ENCODE measurements around the gene RPL38.

The RPL38 gene

DNA sequence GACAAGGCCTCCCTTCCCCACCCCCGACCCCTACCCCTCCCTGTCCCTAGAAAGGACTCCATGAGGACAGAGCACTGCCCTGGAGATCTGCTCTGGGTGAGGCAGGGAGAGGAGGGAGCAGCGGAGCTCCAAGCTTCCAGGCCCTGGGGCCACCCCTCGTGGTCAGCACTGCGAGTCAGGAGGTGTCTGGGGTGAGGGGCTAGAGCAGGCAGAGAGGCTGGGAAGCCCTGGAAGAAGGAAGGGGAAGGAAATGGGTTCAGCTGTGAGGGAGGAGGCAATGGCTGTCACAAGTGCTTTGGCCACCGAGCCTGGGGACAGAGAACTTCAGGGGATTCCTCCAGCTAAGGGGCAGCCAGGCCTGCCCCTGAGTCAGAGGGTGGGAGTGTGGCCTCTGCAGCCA, 42.4 kb downstream of the RPL38 start:
- no peak for DNase-seq (ENCODE audit: low read depth in 2 of 2)

DNA sequence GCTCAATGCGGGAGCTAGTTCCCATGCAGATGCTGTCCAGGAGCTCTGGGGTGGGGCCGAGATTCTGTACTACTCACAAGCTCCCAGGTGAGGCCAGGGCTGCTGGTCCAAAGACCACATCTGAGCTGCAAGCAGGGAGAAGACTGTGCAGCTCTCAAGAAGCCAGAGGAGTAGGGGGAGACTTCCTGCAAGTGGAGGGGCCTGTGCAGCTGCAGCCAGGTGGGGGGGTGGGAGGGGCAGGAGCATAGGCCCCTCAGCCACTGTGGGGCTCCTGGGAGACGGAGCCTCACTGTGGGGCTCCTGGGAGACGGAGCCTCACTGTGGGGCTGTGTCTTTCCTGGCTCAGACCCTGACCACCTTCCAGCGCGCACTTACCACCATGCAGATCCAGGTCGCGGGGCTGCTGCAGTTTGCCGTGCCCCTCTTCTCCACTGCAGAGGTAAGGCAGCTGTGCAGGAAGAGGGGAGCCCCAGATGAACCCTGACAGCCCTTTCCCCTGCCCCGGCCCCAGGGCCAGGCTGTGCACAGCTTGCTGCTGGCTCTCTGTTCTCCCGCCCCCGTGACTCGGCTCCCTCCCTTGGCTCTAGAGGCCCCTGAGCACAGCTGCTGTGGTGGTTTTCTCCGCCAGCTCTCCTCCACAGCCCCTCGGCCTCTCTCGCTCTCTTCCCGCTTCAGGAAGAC, 46.3 kb downstream of the RPL38 start:
- DNase-seq (ENCODE audit: low read depth in 2 of 2) = no peak

DNA sequence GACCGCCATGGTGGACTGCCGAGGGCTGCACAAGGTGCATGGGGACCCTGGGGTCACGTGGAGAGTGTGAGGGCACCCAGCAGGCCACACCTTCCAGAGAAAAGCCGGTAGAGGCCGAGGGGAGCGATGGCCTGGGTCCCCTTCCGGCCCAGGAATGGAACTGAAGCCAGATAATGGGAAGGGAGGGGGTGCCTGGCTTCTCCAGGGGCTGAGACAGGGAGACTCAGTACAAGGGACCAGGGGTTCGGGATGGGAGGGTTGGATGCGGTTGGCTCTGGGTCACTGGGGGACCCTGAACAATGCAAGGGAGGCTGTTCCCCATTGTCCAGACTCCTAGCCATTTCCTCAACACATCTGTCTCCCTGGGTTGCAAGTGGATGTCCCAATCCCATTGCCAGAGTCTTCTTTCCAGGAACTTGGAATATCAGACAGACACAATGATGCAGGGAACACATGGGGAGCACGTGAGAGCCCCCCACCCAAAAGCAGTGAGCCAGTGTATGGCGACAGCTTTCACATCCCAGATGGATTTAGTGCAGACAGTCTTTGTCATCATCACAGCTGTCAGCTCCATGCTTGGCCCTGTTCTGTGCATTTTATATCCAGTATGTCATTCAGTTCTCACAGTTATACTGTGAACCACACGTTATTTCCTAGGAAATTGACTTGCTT, 47.0 kb downstream of the RPL38 start:
- DNase-seq (ENCODE audit: low read depth in 2 of 2) = no peak

DNA sequence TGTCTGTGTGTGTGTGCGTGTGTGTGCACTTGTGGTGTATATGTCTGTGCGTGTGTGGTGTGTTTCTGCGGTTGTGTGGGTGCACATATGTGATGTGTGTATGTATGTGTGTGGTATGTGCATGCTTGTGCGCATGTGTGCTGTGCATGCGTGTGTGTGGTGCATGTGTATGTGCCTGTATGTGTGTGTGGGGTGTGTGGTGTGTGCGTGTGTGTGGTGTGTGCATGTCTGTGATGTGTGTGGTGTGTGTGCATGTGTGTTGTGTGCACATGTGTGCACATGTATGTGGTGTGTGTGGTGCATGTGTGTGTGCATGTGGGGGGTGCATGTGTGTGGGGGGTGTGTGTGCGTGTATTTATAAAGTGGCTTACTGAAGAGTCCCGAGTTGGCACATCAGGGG, 47.6 kb downstream of the RPL38 start:
- no peak for DNase-seq (ENCODE audit: low read depth in 2 of 2)

DNA sequence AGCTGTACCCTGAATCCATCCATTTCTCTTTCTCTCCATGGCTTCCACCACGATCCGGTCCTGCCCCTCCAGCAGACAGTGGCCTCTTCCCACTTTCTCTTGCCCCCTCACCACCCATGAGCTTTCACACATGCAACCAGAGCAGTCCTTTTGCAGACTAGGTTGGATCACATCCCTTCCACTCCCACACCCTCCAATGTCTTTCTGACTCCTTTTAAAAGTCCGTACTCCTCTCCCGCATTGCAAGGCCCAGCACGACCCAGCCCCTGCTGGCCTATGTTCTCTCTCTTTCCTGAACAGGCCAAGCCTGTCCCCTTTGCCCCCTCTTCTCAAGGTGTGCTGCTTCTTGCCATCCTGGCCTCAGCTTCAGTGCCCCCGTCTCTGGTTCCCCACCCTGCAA, 48.1 kb downstream of the RPL38 start:
- DNase-seq (ENCODE audit: low read depth in 2 of 2) = no peak

DNA sequence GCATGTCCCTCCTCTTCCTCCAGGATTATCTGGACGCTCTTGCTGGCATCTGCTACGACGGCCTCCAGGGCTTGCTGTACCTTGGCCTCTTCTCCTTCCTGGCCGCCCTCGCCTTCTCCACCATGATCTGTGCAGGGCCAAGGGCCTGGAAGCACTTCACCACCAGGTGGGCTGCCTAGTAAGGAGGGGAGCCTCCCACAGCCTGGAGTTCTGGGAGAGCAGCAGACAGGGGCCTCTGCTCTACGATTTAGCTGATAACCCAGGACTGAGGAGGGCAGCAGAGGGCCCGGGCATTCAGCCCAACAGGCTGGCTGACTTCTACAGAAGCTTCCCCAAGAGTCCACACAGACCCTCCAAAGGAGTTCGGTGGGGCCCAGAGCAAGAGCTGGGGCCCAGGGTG, 48.7 kb downstream of the RPL38 start:
- DNase-seq (ENCODE audit: low read depth in 2 of 2) = no peak

DNA sequence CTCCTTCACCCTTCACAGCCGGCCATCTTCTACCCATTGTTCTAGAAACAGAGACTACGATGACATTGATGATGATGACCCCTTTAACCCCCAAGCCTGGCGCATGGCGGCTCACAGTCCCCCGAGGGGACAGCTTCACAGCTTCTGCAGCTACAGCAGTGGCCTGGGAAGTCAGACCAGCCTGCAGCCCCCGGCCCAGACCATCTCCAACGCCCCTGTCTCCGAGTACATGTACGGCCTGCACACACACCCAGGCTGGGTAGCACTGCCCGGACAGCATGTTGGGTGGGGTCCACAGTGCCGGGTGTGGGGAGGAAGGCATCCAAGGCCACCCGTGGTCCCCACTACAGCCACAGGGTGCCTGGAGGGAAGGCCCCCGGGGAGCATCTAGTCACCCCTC, 49.6 kb downstream of the RPL38 start:
- no peak for DNase-seq (ENCODE audit: low read depth in 2 of 2)

DNA sequence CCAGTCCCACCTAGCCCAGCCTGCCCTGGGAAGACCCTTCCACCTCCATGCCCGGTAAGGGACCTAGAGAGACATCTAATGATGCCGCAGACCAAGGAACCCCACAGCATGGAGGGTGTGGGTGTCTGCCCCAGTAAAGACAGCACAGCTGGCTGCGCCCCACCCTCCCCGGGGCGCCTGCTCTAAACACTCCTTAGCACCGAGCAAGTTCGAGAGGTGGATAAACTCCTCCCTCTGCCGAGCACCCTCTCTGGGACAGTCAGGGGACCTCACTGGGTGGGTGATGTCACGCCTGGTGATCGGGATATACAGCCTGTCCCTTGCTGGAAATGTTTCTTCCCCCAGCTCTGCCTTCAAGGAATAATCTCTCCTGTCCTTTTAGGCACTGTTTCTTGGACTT, 53.8 kb downstream of the RPL38 start:
- DNase-seq (ENCODE audit: low read depth in 2 of 2) = no peak

DNA sequence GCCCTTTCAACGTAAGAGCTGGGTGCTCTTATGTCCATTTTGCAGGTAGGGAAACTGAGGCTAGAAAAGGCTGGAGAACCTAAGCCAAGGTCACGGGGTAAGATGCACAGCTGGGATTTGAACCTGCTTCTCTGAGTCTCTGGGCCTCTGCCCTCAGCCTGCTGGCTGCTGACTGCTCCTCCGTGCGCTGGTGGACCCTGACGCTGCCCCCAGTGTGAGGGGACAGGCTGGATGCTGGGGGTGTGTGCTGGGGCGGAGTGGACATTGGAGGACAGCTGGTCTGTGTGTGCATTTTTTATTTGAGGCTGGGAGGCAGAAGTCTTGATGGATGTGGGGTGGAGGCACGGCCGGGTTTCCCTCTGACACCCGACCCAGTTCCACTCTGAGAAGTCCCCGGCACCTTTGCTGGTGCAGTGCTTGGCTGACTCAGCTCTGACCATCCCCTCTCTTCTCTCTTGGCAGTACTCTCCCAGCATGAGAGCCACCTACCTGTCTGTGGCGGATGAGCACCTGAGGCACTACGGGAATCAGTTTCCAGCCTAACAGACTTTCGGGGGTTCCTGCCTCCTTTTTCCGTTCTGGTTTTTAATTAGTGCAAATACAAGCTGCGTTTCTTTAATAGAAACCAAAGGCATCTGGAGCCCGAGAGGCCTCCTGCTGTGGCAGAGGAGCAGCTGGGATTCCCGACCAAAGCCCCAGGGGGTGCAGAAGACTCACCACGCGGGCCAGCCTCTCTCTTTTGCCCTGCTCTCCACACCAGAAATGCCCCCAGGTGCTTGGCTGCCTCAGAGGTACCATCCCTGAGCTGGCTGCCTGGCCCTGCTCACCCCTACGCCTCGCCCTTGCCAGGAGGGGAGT, 56.4 kb downstream of the RPL38 start:
- no peak for DNase-seq (ENCODE audit: low read depth in 2 of 2)
